Stimulated activated CD4-positive, alpha-beta T cell treated with anti-CD3 and anti-CD28 coated beads, Interleukin-2, amount 100 ng/mL, for 24 hours (primary cell): ENCODE measurements around the gene TBC1D8.

Experiments used
- DNase-seq, 2 donors: peaks; one replicate each; pipeline ENCODE4 v3.0.0-alpha.2; 2020

Gene TBC1D8

DNA sequence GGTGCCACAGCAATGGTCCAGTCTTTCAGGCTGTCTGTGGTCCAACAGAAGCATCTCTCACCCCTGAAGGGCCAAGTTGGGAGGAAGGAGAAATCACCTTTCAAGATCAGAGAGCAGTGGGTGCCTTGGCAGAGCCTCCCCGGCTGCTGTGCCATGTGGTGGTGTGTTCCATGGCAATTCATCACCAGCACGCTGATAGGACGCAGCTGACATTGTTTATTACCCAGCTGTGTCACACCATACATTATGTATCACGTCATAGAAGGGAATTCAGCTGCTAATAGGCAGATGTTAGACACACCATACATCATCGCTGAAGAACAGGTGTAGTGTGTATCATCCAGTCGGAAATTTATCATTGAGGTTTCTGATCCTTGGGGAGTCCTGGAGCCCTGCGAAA lies 178.7 kb downstream of the TBC1D8 start:
- no peak for DNase-seq

DNA sequence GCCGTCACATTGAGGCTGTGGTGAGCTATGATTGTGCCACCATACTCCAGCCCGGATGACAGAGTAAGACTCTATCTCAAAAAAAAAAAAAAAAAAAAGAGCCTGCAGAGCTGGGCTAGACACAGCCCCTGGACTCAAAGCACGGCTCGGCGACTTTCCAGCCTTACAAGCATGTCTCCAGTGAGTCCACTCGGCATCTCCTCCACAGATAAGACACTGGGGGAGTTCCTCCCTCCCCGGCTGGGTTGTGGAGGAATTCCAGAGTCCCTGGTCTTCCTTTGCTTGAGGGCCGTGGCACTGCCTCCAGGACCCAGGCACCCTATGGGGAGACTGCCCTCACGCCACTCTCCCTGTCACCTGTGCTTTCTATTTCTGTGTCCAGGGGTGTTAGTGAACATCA lies 180.0 kb downstream of the TBC1D8 start:
- no peak for DNase-seq

DNA sequence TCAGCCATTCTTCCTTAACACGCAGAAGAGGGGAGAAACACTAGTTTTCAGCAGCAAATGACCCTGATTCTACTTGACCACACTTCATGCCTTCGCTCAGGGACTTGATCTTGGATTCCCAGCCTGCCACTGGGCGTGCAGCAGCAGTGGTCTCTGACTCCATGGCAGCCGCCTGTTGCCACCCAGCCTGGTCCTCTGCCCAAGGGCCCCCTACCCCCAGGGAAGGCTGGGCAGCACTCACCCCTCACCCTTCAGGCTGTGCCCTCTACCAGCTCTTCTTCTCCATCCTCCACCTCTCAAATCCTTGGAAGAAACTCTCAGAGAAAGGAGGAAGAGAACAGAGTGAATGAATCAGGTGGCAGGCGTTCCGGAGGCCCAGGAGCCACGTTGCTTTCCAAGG lies 181.2 kb downstream of the TBC1D8 start:
- DNase-seq: no peak

DNA sequence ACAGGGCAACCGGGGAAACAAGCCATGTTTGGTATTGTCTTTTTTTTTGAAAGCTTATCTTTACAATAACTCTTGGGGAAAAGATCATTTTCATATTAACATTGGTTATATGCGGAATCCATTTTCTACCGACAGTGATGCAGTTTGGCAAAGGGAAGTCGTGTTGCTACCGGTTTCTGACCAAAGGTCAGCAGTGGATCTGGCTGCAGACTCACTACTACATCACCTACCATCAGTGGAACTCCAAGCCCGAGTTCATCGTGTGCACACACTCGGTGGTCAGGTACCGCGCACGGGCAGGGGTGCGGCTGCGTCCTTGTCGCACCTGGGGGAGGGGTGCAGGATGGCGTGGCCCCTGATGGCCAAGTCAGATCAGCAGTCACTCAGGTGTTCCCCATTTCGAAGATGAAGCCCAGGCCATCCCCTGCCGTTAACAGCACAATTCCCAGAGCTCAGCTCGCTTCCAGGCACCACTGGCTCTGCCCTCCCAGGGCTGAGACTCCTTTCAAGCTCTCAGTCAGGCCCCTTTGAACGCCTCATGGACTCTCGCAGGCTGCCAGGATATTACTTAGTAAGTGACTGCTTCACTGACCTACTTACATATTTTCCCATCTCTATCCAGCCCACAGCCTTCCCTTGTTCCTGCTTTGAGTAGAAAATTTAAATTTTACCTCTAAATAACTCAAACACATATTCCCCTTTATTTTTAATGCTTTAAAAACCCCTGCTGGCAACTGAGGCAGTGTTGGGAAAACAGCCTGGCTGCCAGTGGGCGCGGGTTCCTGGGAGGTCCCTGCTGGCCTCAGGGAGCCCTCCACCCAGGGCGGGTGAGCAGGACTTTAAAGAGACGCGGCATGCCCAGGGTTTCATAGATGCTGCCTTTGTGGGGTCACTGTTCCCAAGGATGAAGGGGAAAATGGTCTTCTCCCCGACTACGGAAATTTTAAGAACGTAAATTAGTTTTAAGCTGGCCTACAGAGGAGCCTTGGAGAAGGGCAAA lies 182.7 kb downstream of the TBC1D8 start:
- DNase-seq: no peak

DNA sequence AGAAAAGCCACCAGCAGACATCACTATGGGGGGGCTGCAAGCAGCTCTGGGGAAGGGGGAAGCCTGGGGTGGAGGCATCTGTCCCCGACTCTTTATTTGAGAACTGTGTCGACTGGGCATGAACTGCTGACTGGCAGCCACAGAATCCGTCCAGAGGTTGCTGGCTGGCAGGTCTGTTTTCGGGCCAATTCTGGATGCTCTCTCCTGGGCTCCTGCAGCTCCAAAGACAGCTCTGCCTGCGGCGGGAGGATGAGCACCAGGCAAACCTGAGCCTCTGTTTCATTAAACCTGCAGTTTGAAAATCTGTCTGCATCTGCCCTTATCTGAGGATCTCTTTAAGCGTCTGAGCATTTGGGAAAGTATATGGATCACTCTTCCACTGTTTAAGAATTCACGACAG lies 183.5 kb downstream of the TBC1D8 start:
- DNase-seq: no peak

DNA sequence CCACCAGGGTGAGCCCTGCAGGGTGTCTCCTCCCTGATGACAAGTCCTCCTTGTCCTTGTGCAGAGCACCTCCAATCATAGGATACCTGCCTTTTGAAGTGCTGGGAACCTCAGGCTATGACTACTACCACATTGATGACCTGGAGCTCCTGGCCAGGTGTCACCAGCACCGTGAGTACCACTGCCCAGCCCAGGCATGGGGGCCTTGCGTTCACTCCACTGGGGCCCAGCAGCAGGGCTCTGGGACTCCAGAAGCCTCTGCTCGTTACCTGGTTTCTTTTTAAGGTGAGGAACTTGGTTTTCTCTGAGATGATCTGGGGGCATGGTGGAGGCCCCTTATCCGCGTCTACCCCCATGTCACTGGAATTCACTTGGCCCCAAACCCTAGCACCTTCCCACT lies 185.6 kb downstream of the TBC1D8 start:
- no peak for DNase-seq

DNA sequence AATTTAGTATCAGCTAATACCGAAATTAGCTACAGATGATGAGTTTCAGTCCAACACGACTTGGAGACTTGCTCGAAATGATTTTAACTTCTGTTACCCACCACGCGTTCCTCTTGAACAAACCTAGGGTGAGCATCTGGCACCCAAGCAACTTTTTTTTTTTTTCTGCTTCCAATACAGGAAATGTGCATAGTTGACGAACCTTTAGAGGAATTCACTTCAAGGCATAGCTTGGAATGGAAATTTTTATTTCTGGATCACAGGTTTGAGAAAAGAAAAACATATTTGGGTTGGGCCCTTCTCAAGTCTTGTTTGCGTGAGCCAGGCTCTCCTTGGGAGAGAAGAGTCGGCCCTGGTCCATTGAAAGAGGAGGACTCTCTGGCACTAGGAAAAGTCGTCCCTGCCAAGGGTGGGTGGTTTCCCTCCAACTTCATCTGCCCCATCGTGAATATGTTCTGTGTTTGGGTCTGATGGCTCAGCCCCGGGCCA lies 186.5 kb downstream of the TBC1D8 start:
- no peak for DNase-seq

DNA sequence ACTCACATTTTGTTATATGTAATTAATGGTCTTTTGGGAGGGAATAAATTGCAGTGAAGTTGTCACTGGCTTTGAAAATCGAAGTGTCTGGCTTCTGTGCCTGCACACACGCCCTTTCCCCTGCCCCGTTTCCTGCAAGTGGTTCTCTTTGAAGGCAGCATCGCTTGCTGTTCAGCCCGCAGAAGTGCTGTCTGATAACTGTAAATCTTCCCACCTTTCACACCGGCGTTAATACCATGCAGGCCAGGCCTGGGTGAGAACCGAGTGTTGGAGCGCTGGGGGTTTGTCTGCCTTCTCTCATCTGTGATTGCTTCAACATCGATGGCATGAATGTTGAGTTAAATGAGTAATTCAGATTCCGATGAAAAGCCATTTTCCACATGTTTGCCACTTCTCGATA lies 187.0 kb downstream of the TBC1D8 start:
- DNase-seq: no peak

DNA sequence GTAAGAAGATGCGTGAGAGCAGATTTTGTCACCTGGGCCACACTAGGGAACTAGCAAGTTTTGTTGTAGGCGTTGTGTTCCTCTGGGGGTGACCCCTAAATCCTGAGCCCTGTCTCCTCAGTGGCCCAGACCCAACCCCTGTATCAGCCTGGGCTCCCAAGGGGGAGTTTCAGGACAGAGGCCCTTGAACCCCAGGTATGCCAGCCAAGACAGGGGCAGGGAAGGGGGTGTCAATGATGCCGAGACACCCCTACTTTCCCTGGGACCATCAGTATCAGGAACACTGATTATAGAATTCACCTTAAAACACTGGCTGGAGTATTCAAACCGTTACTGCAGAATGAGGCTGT lies 188.2 kb downstream of the TBC1D8 start:
- DNase-seq: no peak

DNA sequence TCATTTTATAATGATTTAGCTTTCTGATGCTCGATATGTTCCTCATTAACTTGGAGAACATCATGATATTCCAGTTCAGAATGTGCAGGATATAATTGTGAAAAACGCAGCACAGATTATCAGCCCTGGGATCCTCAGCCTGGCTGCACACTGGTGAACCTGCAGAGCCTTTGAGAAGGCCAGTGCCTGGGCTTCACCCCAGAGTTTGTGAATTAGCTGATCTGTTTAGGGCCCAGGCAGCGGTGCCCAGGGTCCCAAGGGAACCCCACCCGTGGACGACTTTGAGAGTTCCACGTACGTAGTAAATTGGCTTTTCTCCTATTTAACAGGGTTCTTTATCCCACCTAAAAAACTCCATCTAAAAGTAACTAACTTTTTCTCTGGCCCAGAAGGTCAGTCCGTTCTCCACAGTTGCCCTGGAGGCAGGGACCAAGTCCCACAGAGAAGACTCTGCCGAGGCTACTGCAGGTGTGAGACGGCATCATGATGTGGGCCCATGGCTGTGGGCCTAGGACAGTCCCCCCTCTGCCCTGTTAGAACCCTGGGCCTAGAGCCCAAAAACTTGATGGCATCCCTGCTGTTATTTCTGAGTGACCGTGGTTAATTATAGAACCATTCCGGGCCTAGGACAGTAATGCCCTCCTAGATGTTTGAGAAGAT lies 188.7 kb downstream of the TBC1D8 start:
- no peak for DNase-seq

DNA sequence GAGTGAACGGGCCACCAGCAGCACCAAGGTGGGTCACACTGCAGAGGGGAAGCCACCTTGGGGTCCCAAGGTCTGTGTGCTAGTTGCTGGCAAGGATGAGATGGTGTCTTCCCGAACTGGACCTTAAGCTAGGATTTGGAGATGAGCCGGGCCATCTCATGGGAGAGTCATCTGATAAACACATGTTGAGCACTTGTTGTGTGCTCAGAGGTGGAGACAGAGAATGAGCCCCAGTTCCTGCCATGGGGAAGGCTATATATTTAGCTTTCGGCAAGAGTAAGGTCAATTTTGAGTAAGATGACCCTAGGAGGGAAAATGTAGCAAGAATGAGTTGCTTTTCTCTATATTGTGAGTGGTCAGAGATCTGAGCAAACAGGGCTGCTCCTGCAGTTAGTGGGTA lies 190.5 kb downstream of the TBC1D8 start:
- no peak for DNase-seq

DNA sequence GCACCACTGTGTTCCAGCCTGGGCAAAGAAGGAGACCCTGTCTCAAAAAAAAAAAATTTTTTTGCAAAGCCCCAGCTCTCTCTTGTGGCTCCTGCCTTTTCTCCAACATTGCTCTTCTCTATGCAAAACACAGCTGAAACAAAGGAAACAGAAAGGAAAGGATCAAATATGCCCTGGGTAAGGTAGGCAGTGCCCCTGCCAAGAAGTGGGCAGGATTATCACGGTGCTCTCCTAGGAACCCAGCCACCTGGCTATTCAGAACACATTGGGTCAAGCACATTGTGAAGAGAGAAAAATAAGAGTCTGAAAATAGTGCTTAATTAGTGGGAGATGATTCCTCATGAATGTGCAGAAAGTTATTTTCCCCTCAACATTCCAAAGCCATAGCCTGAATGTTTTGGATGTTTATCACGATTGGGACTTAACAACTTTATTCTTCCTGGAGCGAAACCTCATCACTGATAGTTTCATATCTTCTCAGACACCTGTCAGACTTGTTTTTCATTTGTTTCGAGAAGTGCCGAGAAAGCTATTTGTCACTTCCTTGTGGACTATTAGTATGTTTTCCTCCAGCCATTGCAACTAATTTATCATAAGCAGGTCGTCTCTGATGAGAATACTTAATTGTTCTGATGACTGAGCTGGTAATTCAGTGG lies 191.8 kb downstream of the TBC1D8 start:
- no peak for DNase-seq

DNA sequence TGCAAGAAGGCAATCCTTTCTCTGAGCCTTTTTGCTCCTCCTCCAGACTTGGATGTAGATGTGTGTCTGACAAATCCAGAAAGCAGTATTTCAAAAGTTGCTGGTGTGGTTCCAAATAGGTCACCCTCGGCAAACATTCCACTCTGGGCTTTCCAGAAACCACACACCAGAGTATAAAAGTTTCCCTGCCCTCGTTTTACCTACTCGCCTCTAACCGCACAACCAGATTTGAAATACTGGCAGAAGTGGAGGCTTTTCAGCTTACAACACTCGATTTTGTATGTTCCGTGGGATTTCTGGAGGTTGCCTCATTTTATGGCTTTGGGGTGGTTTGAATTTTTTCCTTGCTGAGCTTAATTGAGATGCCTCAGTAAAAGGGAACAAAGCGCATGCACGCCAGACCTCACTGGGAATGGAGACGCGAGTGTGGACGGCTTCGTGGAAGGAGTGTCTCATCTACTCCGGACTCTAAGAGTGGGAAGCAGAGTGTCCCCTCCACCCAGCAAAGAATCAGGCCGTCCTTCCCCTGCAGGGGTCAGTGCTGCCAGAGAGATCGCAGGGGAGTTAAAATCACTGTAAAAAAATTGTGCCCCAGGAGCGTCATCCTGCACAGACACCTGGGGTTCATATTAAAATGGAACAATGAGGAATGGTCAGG lies 193.1 kb downstream of the TBC1D8 start:
- no peak for DNase-seq
